NCI-H345 treated with DMSO at 0.1 percent for 48 hours (cell line): ENCODE measurements around the gene DENND1A.

ENCODE experiments used
- DNase-seq: peaks from one replicate; lab custom pipeline; 2025; ENCODE audit not compliant: unreplicated experiment; lab: John Stamatoyannopoulos, UW

Gene DENND1A

DNA sequence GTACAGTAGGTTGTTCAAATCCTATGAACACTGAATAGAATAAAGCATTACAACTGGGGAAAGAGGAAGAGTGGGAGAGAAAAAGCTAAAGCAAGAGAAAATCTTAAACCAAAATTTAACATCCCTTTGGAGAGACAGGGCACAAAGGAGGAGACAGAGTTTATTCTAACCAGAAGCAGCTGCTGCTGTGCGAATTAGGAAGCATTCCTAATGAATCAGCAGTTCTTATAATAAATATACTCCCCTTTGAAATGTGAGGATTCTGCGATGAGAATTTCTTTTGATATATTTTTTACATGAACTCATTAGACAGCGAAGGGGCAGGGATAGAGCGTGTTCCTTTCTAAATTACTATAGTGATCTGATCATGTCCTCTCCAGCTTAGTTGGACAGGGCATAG is 233.4 kb downstream of the DENND1A start:
- DNase-seq = no peak

DNA sequence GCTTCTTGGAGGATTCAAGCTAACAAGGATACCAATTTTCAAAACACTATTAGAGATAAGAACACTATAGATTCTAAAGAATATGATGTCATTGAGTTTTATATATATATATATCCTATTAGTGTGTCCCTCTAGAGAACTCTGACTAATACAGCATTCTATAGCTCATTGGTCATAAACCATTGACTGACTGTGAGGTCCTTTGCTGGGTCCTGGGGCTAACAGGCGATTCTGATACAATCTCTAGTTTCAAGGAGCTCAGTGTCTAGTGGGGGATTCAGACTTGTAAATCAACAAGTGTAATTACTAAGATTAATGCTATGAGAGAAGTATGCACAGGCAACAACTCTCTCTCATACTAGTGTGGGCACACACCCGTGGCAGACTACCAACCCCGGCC is 234.5 kb downstream of the DENND1A start:
- DNase-seq = no peak

DNA sequence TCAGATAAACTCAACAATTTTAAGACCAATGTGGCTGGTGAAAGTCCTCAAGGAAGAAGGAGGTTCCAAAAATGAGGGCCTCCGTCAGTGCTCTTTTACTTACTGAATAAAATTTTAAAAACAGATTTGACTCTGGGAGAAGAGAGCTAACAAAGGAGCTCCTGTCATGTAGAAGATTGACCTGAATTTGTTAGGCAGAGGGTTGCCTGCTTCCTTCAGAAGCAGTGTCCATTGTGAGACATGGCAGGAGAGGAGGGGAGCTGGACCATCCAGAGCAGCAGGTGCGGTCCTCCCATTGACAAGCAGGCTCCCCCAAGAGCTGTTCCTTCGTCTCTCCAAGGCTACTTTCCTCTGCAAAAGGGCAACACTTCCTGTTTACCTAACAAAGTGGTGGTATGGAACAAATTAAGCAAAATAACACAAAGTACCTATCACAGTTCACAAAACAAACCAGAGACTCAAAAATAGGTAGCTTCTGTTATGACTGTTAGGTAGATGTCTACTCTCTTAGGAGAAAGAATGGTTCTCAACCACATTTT is 238.1 kb downstream of the DENND1A start:
- DNase-seq = no peak

DNA sequence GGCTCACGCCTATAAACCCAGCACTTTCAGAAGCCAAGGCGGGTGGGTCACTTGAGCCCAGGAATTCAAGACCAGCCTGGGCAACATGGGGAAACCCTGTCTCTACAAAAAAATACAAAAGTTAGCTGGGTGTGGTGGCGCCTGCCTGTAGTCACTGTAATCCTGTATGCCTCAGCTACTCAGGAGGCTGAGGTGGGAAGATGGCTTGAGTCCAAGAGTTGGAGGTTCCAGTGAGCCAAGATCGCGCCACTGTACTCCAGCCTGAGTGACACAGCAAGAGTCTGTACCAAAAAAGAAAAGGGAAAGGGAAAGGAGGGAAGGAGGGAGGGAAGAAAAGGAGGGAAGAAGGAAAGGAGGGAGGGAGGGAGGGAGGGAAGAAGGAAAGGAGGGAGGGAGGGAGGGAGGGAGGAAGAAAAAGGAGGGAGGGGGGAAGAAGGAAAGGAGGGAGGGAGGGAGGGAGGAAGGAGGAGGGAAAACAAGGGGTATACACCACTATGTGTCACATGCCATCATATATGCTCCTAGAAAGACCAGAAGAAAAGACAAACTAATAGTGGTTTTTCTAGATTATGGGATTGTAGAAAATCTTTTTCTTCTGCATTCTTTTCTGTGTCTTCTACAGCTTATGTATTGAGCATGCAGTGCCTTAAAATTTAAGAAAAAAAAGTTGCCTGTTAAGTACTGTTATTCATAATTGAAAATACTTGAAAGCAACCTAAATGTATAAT is 240.1 kb downstream of the DENND1A start:
- DNase-seq = no peak

DNA sequence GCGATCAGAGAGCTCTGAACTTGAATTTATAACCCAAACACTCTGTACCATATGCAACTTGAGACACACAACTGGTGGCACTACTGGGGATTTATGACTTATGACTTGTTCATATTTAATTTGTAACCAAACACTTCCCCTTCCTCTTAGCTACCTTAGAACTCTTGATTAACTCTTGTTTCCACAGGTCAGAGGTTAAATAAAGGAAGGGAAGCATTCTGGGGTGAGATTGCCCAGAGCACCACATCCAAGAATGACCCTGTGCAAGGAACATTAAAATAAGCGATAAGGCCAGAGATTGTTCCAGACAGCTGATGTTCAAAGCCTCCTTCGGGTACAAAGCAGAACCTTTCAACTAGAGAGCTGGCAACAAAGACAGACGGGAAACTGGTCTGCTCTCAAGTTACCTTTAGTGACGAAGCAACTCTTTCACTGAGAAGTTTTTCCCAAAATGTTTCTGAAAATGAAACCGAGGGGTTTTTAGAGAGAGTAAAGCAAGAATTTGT is 242.6 kb downstream of the DENND1A start:
- DNase-seq = no peak

DNA sequence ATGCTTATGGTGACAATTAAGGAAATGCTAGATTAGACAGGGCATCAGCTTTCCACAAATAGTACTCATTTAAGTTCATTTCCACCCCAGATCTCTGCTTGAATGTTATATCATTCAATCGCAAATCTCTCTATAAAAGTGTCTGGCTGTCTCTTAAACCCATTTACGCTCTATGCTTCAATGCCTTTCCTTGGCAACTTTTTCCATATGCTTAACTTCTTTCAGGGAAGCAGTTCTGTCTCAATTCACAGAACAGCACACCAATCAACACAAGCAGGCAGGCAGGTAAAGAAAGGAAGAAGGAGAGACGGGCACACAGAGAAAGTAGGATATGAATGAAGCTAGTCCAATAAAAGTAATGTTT is 243.1 kb downstream of the DENND1A start:
- no peak for DNase-seq

DNA sequence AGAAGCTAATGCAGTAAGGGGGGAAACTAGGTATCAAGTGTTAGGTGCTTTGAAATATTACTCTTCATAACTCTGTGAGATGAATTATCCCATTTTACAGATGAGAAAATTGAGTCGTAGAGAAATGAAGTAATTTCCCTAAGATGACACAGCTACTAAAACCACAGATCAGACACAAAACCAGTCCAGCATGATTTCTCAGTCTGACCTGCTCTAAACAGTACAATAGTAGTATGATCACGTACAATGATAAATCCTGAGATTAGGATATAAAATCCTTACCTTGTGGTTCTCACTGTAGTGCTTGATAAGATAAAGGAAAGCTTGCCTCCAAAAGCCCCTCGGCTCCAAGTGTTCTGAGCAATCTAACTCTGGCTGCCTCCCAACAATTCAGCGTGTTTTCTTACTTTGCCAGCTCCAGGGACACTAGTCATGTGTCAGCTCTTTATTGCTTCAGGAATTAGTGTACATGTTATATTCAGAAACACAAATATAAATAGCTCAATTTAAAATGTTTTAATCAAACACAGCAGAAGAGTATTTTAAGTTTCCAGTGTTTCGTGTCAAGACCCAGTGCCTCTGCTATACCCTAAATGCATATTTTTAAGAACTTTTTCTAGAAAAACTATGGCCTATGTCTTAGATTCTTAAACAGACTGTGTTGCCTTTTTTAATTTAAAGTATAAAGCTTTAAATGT is 243.6 kb downstream of the DENND1A start:
- no peak for DNase-seq

DNA sequence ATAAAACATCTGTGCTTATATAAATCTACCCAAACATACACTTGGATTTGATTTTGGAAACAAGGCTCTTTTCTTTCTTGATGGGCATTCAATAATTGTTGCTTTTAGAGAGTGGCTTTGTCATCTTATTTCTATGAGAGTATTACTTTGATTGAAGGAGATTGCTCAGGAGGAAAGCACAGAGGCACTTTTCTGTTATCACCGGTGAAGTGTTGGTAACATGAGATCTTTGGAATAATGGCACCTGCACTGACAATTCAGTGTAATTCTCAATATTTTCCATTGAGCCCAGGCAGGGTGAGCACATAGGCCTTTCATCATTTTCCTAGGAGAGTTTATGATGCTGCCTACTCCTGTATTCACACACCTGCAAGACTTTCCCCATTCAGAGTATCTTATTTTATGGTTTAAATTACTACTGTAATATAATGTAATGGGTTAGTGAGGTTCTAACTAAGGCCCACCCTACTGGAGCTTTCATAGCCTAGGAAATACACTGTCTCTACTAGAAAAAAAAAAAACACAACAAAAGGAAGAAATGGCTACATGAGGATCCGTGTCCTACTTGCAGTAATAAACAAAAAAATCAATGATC is 244.3 kb downstream of the DENND1A start:
- no peak for DNase-seq

DNA sequence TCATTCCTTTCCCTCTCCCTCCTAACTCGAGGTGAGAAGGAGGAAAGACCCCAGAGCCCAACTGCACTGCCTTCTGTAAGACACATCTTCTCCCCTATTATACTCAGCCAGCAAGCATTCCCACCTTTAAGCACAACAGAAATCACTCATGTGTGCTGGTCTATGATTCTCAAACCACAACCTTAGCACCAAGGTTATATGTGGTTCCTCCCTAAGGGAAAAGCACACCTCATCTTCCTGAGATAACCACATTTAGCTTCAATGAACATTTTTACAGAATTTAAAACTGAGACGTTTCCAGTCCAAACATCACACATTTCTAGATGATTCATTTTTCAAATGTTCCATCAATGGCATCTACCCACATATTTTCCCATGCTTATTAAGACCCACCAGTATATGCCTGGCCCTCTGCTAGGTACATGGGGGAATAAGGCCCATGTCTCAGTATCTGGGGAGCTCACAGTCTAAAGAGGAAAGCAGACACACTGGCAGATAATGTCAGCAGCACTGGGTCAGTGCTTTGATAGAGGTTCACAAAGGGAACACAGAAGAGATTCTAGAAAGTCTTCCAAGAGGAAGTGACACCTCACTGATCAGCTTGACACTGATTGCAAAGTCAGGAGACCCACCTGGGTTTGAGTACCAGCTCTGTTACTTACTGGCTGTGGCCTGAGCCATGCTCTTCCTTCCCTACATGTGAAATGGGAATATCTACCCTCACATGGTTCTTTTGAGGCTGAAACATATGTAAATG is 245.4 kb downstream of the DENND1A start:
- DNase-seq = no peak

DNA sequence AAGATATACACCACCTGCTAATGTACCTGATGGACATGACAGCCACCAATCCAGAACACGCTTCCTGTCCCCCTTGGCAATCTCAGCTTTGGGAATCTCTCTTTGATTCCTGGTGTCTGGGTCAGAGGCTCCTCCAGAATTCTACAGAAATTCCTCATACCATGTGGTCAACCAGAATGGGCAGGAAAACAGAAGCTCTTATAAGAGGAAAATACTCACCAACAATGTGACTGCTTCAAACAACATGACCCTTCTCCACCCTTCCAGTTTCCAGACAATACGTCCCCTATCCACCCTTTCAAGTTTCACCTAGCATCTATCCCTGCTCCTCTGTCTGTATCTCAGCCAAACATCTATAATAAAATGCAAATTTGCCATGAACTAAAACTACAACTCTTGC is 247.2 kb downstream of the DENND1A start:
- no peak for DNase-seq

DNA sequence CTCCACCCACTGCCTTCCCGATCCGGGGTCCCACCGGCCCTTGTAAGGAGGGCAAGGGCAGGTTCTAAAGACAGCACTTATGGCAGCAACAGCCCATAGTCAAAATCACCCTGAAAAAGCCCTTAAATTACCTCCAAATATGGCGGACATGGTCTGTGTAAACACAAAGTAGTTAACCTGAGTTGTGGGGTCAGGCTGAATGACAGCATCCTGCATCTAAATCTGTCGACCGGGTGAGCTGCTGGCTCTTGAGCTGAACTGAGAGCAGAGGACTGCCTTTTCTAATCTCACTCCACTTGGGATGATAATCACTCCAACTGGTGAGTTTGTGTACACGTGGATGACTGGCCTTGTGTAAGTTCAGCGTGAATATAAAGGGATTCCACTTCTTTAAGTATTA is 249.6 kb downstream of the DENND1A start:
- DNase-seq = no peak

DNA sequence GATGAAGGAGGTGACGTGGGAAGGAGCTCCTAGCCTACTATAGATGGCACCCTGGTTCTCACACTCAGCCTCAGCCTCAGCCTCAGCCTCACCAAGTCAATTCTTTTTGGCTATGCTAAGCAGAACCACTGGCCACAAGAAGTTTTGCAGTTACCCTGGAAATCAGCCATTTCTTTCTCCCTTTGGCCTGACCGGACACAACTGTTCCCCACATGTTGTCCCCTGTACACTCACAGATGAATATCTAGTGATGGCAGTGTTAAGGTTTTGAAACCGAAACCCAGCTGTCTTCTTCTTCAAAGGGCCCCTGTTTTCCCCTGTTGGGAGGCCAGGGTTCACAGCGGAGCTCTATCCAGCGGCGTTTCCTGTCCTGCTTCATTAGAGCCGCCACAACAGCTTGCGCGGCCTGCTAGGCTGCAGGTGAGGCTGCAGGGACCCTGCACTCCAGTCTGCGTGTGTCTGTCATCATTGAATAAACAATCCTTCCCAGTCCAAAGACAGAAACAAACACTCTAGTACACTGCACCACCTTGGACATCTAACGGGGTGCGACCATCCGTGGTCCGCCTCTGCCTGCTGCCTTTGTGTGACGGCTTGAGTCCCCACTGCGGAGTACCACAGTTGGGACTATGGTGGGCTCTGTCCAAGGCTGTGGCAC is 250.5 kb downstream of the DENND1A start:
- DNase-seq = peak; percentile 27

DNA sequence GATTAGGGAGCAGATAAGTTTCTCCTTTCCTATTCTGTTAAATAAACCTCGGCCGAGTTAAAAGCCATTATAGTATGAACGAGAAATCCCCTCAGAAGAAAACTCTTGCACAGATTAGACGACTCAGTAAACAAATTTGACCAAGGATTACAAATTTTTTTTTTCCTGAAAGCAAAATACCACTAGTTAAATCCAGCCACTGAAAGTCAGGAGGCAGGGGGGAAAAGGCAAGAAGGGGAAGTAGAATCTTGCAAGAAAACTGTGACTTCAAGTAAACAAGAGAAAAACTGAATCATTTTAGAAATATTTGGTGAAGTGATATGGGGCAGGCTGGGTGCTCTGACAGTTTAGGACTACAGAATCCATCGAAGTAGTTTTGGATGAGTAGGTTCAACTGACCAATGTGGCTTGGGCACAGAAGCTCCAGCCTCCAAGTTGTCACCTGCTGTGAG is 251.0 kb downstream of the DENND1A start:
- DNase-seq = no peak

DNA sequence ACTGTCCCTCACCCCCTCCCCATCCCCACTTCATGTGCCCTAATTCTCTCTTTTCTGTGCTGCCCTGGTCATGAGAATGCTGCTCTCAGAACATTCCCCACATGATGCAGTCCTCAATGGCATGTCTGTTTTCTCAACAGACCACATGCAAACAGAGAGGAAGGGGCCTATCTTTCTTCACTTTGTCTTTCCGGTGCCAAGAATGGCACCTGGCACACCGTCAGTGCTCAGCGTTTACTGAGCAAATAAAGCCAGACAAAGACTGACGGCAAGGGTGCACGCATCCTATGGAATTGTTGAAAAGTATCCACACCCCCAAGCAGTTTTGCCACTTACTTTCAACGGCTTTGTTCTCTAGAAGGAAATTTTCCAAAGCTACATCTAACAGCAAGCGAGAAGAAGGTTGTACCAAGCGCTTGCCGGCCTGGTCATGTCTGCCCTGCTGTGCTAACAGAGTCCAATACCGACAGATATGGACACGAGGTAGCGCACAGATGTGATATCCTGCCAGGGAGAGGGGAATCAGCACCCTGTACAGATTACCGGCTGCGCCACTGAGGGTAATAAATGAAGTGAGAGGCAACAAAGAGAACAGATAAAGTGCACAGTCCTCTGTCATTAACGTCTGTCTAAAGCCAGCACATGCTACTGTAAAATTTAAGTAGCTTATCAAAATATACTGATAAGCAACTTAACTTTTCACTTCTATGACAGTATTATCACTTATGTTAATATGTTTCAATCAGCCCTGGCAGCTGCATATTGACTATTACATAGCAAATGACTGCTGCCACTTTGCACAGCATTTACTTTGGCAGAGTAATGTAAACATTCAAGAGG is 251.7 kb downstream of the DENND1A start:
- peak; percentile 83 for DNase-seq

DNA sequence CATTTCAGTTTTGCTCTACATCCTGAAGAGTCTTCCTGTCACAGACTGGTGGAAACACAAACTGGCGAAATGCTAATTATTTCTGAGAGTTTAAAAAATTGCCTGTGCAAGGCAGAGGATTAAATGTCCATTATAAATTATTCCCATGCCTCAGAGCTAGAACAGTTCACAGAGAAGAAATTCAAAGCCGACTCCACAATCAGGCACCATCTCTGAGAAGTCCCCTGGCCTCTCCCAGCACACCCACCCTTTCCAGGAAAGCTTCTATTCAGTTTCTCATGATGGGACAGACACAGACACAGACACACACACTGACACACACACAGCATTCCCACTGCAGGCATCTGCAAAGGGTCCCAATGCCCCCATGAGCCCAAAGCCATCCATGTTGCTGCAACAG is 253.1 kb downstream of the DENND1A start:
- DNase-seq = no peak

DNA sequence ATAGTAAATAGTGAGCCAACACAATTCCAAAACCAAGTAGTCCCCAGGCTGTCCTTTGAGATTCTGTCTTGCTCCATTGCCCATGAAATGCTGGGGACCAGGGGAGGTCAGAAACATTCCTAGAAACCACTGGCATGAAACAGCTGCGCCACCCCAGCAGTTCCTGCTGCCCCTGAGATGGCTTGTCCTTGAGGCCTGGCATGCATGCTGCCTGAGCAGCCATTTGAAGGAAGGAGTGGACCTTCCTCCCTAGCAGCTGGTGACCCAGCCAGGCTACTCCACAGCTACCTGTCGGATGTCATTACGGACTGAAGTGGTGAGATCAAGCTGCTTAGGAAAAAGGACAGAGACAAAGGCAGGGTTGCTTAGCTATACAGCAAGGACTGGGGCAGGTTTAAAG is 260.6 kb downstream of the DENND1A start:
- DNase-seq = no peak

DNA sequence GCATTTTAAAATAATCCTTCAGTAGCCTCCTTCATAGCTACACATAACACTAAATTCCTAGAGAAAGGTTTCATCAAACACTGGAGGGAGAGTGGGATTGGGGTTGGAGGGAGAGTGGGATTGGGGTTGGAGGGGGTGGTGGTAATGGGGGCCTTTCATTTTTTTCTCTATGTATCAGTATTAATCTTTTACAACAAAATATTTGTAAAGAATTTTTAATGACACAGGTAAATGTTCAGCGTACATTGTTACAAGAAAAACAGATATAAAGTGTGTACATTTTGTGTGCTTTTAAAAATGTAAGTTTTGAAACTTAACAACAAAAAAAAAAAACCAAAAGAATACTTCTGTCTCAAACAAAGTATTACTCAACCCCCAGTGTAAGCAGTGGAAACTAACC is 266.4 kb downstream of the DENND1A start:
- DNase-seq = no peak

DNA sequence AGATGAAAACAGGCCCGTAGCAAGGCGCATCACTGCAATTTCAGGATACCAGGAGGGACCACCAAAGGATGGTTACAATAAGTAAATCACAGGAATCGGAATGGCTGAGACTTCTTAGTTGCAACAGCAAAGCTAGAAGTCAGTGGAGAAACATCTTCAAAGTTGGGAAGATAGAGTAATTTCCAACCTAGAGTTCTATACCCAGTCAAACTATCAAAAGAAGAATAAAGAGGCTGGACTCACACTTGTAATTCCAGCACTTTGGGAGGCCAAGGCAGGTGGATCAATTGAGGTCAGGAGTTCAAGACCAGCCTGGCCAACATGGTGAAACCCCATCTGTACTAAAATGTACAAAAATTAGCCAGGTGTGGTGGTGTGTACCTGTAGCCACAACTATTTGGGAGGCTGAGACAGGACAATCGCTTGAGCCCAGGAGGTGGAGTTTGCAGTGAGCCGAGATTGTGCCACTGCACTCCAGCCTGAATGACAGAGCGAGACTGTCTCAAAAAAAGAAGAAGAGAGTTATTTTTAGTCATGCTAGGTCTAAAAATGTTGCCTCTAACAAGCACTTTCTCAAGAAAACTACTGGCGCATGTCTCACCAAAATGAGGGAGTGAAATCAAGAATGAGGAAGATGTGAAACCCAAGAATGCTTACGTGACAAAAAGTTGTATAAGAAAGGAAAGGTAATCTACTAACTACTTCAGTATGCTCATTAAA is 267.7 kb downstream of the DENND1A start:
- DNase-seq = no peak
